ENCODE data around the gene TARBP2. TPM values are rescaled to one million over a fixed set of nuclear protein-coding genes. Genes with fewer than 3 reads are reported as not detected.

TARBP2 gene
- total RNA-seq, 6 experiments from 2014 or later, result 15.1 to 20.8 (median 17.8) TPM

DNA sequence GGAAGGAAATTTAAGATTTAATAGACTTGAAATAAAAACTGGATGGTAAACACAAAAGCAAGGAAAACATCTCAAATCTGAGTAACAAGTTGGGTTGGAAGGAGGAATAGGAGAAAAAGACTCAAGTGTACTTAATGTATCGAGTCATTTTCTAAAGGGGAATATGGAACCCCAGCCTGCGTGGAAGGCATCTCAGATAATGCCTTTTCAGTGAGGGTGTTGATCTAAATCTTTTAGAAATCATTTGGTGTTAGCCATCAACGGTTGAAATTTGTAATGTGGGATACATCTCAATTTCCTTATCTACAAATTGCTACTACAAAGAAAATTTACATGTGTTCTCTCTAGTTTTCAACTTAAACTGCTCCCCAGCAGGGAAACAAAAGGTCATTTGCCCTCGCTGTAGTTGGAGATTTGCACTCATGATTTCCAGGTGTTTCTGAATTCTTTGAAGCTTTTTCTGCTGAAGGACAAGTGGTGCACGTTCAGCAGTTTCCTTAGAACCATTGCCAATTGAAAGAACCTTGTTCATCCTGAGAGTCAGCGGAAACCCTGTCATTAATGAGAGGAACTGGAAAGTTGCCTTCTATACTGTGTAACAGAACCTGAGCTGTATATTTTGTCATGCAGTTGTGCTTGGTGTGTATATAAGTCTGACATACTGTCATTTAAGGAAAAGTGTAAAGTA is 47.0 kb upstream of the TARBP2 start:
- Histone ChIP-seq H3K4me1 (peaks cover 0 to 15% (median 4%) of the 10 kb centered on the region in 4 donors), H3K4me3 (no peak overlapping the region), H3K27ac (no peak overlapping the region), H3K27me3 (no peaks in the 10 kb centered on the region), H3K36me3 (peaks cover 21 to 48% (median 37%) of the 10 kb centered on the region in 4 donors), H3K9me3 (no peaks in the 10 kb centered on the region)
- intact Hi-C loops (cut with DNase I), result loop anchor here in 1 of 2 donors (5.0 kb wide), 1 partner anchor 33 kb away; no protein-coding TSS in a partner anchor
- WGBS (ENCODE audit: insufficient coverage, low coverage, low lambda C conversion rate, missing lambda C conversion rate), result 24% methylated on average over 6 of the region's 6 CpGs
- ATAC-seq (no peak), DNase-seq (no peak)
- no peak for TF ChIP-seq CTCF (IDR thresholded peaks at IDR 0.05)
- TF ChIP-seq POLR2A (IDR thresholded peaks at IDR 0.05), result no peak

DNA sequence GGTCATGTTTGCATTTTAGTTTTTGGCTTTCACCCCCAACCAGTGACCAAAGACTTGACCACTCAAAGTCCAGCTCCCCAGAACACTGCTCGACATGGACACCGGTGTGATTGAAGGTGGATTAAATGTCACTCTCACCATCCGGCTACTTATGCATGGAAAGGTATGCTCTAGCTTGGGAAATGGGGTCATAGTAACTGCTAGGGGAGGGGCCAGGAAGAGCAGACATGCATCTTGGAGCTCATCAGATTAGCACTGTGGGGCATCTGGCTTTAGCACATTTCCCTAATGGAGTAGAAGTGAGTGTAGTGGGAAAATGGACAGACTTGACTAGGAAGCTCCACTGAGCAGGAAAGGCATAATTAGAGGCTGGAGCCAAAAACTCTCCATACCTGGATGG is 46.4 kb upstream of the TARBP2 start:
- Histone ChIP-seq H3K4me1 (peaks cover 0 to 15% (median 4%) of the 10 kb centered on the region in 4 donors), H3K36me3 (peaks cover 25 to 54% (median 42%) of the 10 kb centered on the region in 4 donors), H3K27ac (no peak overlapping the region), H3K4me3 (no peak overlapping the region), H3K9me3 (no peaks in the 10 kb centered on the region), H3K27me3 (no peaks in the 10 kb centered on the region)
- DNase-seq (no peak), ATAC-seq (no peak)
- 0% methylated on average over 2 of the region's 3 CpGs for WGBS (ENCODE audit: insufficient coverage, low coverage, low lambda C conversion rate, missing lambda C conversion rate)
- intact Hi-C loops (cut with DNase I), result loop anchor here in 1 of 2 donors (5.0 kb wide), 1 partner anchor 33 kb away; no protein-coding TSS in a partner anchor
- TF ChIP-seq CTCF (IDR thresholded peaks at IDR 0.05) (no peak), POLR2A (IDR thresholded peaks at IDR 0.05) (no peak)

GRCh38 chr12:53456654-53457366 is 44.3 kb upstream of the TARBP2 start:
- WGBS (ENCODE audit: insufficient coverage, low coverage, low lambda C conversion rate, missing lambda C conversion rate), result 56% methylated on average over 6 of the region's 6 CpGs
- DNase-seq (no peak), ATAC-seq (no peak)
- H3K27me3 ChIP-seq, result no peaks in the 10 kb centered on the region
- H3K27ac ChIP-seq, result no peak overlapping the region
- TF ChIP-seq POLR2A (IDR thresholded peaks at IDR 0.05) (no peak), CTCF (IDR thresholded peaks at IDR 0.05) (no peak)
- intact Hi-C loops (cut with DNase I), result no loop called here
- H3K9me3 ChIP-seq, result no peaks in the 10 kb centered on the region
- H3K4me3 ChIP-seq, result no peak overlapping the region
- H3K36me3 ChIP-seq, result peaks cover 40 to 75% (median 61%) of the 10 kb centered on the region in 4 donors
- H3K4me1 ChIP-seq, result peaks cover 0 to 16% (median 4%) of the 10 kb centered on the region in 4 donors

GRCh38 chr12:53459097-53459496 is 42.0 kb upstream of the TARBP2 start:
- Histone ChIP-seq H3K4me3 (no peak overlapping the region), H3K27ac (no peak overlapping the region), H3K4me1 (peaks cover 0 to 20% (median 6%) of the 10 kb centered on the region in 4 donors), H3K36me3 (peaks cover 56 to 98% (median 81%) of the 10 kb centered on the region in 4 donors), H3K9me3 (no peaks in the 10 kb centered on the region), H3K27me3 (no peaks in the 10 kb centered on the region)
- TF ChIP-seq POLR2A (IDR thresholded peaks at IDR 0.05), result no peak
- TF ChIP-seq CTCF (IDR thresholded peaks at IDR 0.05), result no peak
- intact Hi-C loops (cut with DNase I), result no loop called here
- DNase-seq (no peak), ATAC-seq (no peak)
- WGBS (ENCODE audit: insufficient coverage, low coverage, low lambda C conversion rate, missing lambda C conversion rate), result 59% methylated on average over 4 of the region's 4 CpGs
